ENCODE data around the gene PCCA. TPM values are rescaled to one million over a fixed set of nuclear protein-coding genes. Genes with fewer than 3 reads are reported as not detected.

PCCA gene
- total and polyA plus RNA-seq, 2 donors (not counting 3 experiments of a cell fraction or from before 2014, with no cell fraction given): 5.7 to 20.2 TPM

- H3K4me3 ChIP-seq (replicated peaks in 1 of 3; ENCODE audit: insufficient read depth in 1 of 3, low read depth in 1 of 3, low read length in 3 of 3): no peak overlapping the region
- H3K9me3 ChIP-seq (replicated peaks; ENCODE audit: control insufficient read depth, insufficient read depth, low read length): no peaks in the 10 kb centered on the region
- dilution Hi-C loops (cut with MboI; ENCODE audit: extremely low pct_ligation_motif_present, low sequenced_read_pairs) (no loop called here), intact Hi-C loops (cut with micrococcal nuclease) (no loop called here)
- H3K36me3 ChIP-seq (ENCODE audit: control insufficient read depth in 2 of 2, extremely low read depth in 1 of 2, insufficient read depth in 2 of 2, low read length in 2 of 2): no peaks in the 10 kb centered on the region
- TF ChIP-seq FOS (IDR thresholded peaks at IDR 0.05; ENCODE audit: borderline replicate concordance, insufficient read depth, low read length): no peak
- TF ChIP-seq, protein P1, sequence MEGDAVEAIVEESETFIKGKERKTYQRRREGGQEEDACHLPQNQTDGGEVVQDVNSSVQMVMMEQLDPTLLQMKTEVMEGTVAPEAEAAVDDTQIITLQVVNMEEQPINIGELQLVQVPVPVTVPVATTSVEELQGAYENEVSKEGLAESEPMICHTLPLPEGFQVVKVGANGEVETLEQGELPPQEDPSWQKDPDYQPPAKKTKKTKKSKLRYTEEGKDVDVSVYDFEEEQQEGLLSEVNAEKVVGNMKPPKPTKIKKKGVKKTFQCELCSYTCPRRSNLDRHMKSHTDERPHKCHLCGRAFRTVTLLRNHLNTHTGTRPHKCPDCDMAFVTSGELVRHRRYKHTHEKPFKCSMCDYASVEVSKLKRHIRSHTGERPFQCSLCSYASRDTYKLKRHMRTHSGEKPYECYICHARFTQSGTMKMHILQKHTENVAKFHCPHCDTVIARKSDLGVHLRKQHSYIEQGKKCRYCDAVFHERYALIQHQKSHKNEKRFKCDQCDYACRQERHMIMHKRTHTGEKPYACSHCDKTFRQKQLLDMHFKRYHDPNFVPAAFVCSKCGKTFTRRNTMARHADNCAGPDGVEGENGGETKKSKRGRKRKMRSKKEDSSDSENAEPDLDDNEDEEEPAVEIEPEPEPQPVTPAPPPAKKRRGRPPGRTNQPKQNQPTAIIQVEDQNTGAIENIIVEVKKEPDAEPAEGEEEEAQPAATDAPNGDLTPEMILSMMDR (IDR thresholded peaks at IDR 0.05; ENCODE audit: extremely low read depth in 1 of 2, insufficient read depth in 1 of 2, low read depth in 1 of 2, low read length in 2 of 2): no peak
- TF ChIP-seq, protein P2, sequence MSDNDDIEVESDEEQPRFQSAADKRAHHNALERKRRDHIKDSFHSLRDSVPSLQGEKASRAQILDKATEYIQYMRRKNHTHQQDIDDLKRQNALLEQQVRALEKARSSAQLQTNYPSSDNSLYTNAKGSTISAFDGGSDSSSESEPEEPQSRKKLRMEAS (IDR thresholded peaks at IDR 0.05; ENCODE audit: insufficient read depth, insufficient read length): no peak
- no peak for TF ChIP-seq EZH2 (IDR thresholded peaks at IDR 0.05; ENCODE audit: borderline replicate concordance, low read depth, low read length, severe bottlenecking)
- TF ChIP-seq POLR2AphosphoS5 (IDR thresholded peaks at IDR 0.05; ENCODE audit: insufficient read depth, low read depth, low read length): no peak
- no peak for TF ChIP-seq MYC (IDR thresholded peaks at IDR 0.05; ENCODE audit: low read depth, low read length)
- TF ChIP-seq POLR2A (IDR thresholded peaks at IDR 0.05; ENCODE audit: low read depth, low read length): no peak
- TF ChIP-seq JUN (IDR thresholded peaks at IDR 0.05; ENCODE audit: borderline replicate concordance, insufficient read depth, insufficient read length, low read depth): no peak
- no peak for TF ChIP-seq GATA2 (IDR thresholded peaks at IDR 0.05; ENCODE audit: insufficient read depth, insufficient read length, low read depth, low read length)
- H3K27ac ChIP-seq (ENCODE audit: insufficient read depth, low read depth, low read length): no peak overlapping the region
- ChIA-PET CTCF (interaction anchor here (1.2 kb wide), 1 partner anchor 209 kb away, joined by 3 read pairs; no protein-coding TSS in a partner anchor), POLR2A (no interaction called here)
- H3K9me1 ChIP-seq (replicated peaks; ENCODE audit: control insufficient read depth, extremely low read depth, insufficient read depth, low read length): no peaks in the 10 kb centered on the region
- H3K4me1 ChIP-seq (ENCODE audit: control insufficient read depth, extremely low read depth, insufficient read depth, low read length): no peaks in the 10 kb centered on the region
- H2AFZ ChIP-seq (ENCODE audit: low read depth, low read length): no peak overlapping the region
- DNase-seq (ENCODE audit: low read depth, low spot score): no peak
- H4K20me1 ChIP-seq (replicated peaks; ENCODE audit: control insufficient read depth, extremely low read depth, insufficient read depth, low read length): no peaks in the 10 kb centered on the region
- H3K9ac ChIP-seq (replicated peaks; ENCODE audit: extremely low read depth, insufficient read depth, low read length): no peak overlapping the region
- FAIRE-seq: no peak
- H3K27me3 ChIP-seq (ENCODE audit: control insufficient read depth in 2 of 2, insufficient read depth in 2 of 2, low read length in 2 of 2): no peaks in the 10 kb centered on the region
- H3K4me2 ChIP-seq (ENCODE audit: insufficient read depth, low read length): no peak overlapping the region
- no peaks in the 10 kb centered on the region for H3K79me2 ChIP-seq (ENCODE audit: control insufficient read depth, insufficient read depth, low read length)
- no TSS peak for BruUV-seq (replicated peaks)
These were observed 216.5 kb downstream of the PCCA start for GRCh38 chr13:100305398-100305797.
